K562 (cell line): ENCODE measurements around the gene UFC1. TPM values are rescaled to one million over a fixed set of nuclear protein-coding genes. Genes with fewer than 3 reads are reported as not detected.

Source experiments
- ARID2 ChIP-seq: fragments of 450-650 bp; IDR thresholded peaks from 2 replicates; pipeline ENCODE4 v1.6.1; 2017; ENCODE audit warnings: antibody characterized with exemption, mild to moderate bottlenecking
- E2F1 ChIP-seq: sonication (generic); formaldehyde crosslinking; IDR thresholded peaks from 2 replicates; pipeline ENCODE4 v1.8.1; 2023; ENCODE audit warnings: mild to moderate bottlenecking, missing genetic modification reagents, moderate library complexity
- ELF2 ChIP-seq: fragments of 250-450 bp; sonication (Bioruptor Pico); IDR thresholded peaks from 2 replicates; pipeline ENCODE4 v1.5.0; 2021; ENCODE audit warnings: mild to moderate bottlenecking
- ETS2 ChIP-seq: IDR thresholded peaks from 2 replicates; pipeline ENCODE4 v1.6.1; 2016; ENCODE audit warnings: borderline replicate concordance, missing genetic modification characterization, mild to moderate bottlenecking, moderate library complexity, missing compliant biosample characterization; ENCODE audit not compliant: poor library complexity, severe bottlenecking
- HIVEP1 ChIP-seq: fragments of 250-450 bp; sonication (Bioruptor Pico); IDR thresholded peaks from 2 replicates; pipeline ENCODE4 v1.4.0; 2020; ENCODE audit warnings: mild to moderate bottlenecking
- HMG20B ChIP-seq: fragments of 250-450 bp; sonication (Bioruptor Pico); IDR thresholded peaks from 2 replicates; pipeline ENCODE4 v1.5.0; 2021; ENCODE audit warnings: mild to moderate bottlenecking
- HOXB6 ChIP-seq: fragments of 250-450 bp; sonication (Bioruptor Pico); IDR thresholded peaks from 2 replicates; pipeline ENCODE4 v1.5.1; 2022; ENCODE audit warnings: mild to moderate bottlenecking, borderline replicate concordance
- HSF4 ChIP-seq: fragments of 250-450 bp; sonication (Bioruptor Pico); IDR thresholded peaks from 2 replicates; pipeline ENCODE4 v2.1.2; 2022; ENCODE audit warnings: mild to moderate bottlenecking, moderate library complexity, borderline replicate concordance
- MAFF ChIP-seq: IDR thresholded peaks from 2 replicates; pipeline ENCODE4 v1.6.1; 2012; ENCODE audit warnings: low read length, improper control_type of control experiment
- MECOM ChIP-seq: fragments of 250-450 bp; sonication (Bioruptor Pico); IDR thresholded peaks from 2 replicates; pipeline ENCODE4 v1.8.0; 2022; ENCODE audit warnings: inconsistent platforms
- MLX ChIP-seq, 2 experiments: fragments of 450-650 bp in 1 of 2; sonication (generic) in 1 of 2; formaldehyde crosslinking; conservative IDR thresholded peaks; 2 replicates each; pipeline versions ENCODE4 v1.4.0 to v1.8.1; 2020 to 2022; ENCODE audit warnings: mild to moderate bottlenecking in 1 of 2, missing genetic modification reagents in 1 of 2
- MNT ChIP-seq, 2 experiments: fragments of 450-650 bp; conservative IDR thresholded peaks; 2 replicates each; pipeline ENCODE4 v1.6.1; 2017; ENCODE audit warnings: mild to moderate bottlenecking in 2 of 2, moderate library complexity in 2 of 2
- NR2C2 ChIP-seq, 2 experiments: fragments of 200-800 bp in 1 of 2; sonication (Bioruptor generic) in 1 of 2; sonication (generic) in 1 of 2; formaldehyde crosslinking in 1 of 2; IDR thresholded peaks; 2 replicates each; pipeline versions ENCODE4 v1.6.1 to v1.8.0; 2016 to 2022; ENCODE audit warnings: mild to moderate bottlenecking in 1 of 2, missing compliant biosample characterization in 1 of 2, missing genetic modification characterization in 1 of 2, missing genetic modification reagents in 1 of 2
- RHOXF2B ChIP-seq: fragments of 250-450 bp; sonication (Bioruptor Pico); conservative IDR thresholded peaks from 2 replicates; pipeline ENCODE4 v1.5.1; 2021
- SREBF1 ChIP-seq: fragments of 150-350 bp; IDR thresholded peaks from 2 replicates; pipeline ENCODE4 v1.6.1; 2014; ENCODE audit warnings: antibody characterized with exemption, low read depth, low read length, borderline replicate concordance
- STAT5A ChIP-seq: IDR thresholded peaks from 2 replicates; pipeline ENCODE4 v1.6.1; 2012; ENCODE audit warnings: low read length, inconsistent platforms, borderline replicate concordance
- TEAD2 ChIP-seq: fragments of 450-650 bp; IDR thresholded peaks from 2 replicates; pipeline ENCODE4 v1.6.1; 2016; ENCODE audit warnings: missing genetic modification characterization, control low read depth, missing compliant biosample characterization
- TFAP4 ChIP-seq: sonication (generic); formaldehyde crosslinking; IDR thresholded peaks from 2 replicates; pipeline ENCODE4 v1.8.0; 2022; ENCODE audit warnings: missing genetic modification reagents, mild to moderate bottlenecking, moderate library complexity, borderline replicate concordance
- USF2 ChIP-seq: sonication (generic); formaldehyde crosslinking; IDR thresholded peaks from 2 replicates; pipeline ENCODE4 v1.5.0; 2020; ENCODE audit warnings: missing genetic modification reagents
- polyA plus RNA-seq, 8 experiments: library from polyadenylated mRNA; depleted of rRNA in 4 of 8; stranded (reverse) in 5 of 8; unstranded in 3 of 8; fragments of >200 nt; fragmentation: Nextera tagmentation in 2 of 8; fragmentation: Illumina TruSeq in 1 of 8; extraction: Ambion mirVana in 2 of 8; extraction: Trizol in 1 of 8; gene quantifications; 2 replicates each; pipeline versions ENCODE4 v1.2.1 to v1.2.3, GENCODE V29; 2011 to 2014; ENCODE audit warnings: inconsistent platforms in 1 of 8, missing spikeins in 1 of 8
- total RNA-seq, 7 experiments: library from RNA; depleted of rRNA in 6 of 7; stranded (reverse); fragments of >200 nt in 6 of 7; fragmentation: Illumina TruSeq in 2 of 7; extraction: Trizol in 2 of 7; gene quantifications; 2 replicates each; pipeline versions ENCODE4 v1.2.1 to v1.2.3, GENCODE V29; 2011 to 2021; ENCODE audit warnings: low replicate concordance in 1 of 7

The UFC1 gene
- total and polyA plus RNA-seq, 9 of the 15 experiments (the other 6 are each of a cell fraction or from before 2014, with no cell fraction given) = 92.8 to 220 (median 161) TPM

GRCh38 chr1:161132410-161133219 is 21.2 kb upstream of the UFC1 start, which contains the start of gene DEDD (continued):
- TF ChIP-seq E2F1 = peak; percentile 84
- TF ChIP-seq TFAP4 (CRISPR knock-in tag) = peak; percentile 96
- no peak for TF ChIP-seq ARID2
- TF ChIP-seq STAT5A = peak; percentile 1; the same call in 1 of the 2 replicates
- no peak for TF ChIP-seq MECOM (CRISPR knock-in tag)
- no peak for TF ChIP-seq MAFF
- TF ChIP-seq SREBF1 = no peak
- no peak for TF ChIP-seq RHOXF2B
- no peak for TF ChIP-seq USF2 (CRISPR knock-in tag)
- TF ChIP-seq MLX (CRISPR knock-in tag; conservative IDR thresholded peaks at IDR 0.05) = no peak
- TF ChIP-seq ELF2 = peak; percentile 96
- TF ChIP-seq TEAD2 (tag) = no peak
- TF ChIP-seq HOXB6 (CRISPR knock-in tag) = no peak
- no peak for TF ChIP-seq HIVEP1
- no peak for TF ChIP-seq HSF4
- TF ChIP-seq MNT (conservative IDR thresholded peaks at IDR 0.05) = peak; percentile 43 to 68
- no peak for TF ChIP-seq HMG20B (CRISPR knock-in tag)
- TF ChIP-seq ETS2 (tag) = no peak
- no peak; the same call in 1 of the 2 replicates for TF ChIP-seq NR2C2 (CRISPR knock-in tag; IDR thresholded peaks at IDR 0.05)
- peak; percentile 99 for TF ChIP-seq NR2C2 (tag; IDR thresholded peaks at IDR 0.05)
